IPS-NIHi7 (cell line): ENCODE data around the gene PRDX5.
"Not testable (repeated sequence)": the region's sequence is repeated elsewhere in the genome, so short reads cannot be mapped to it uniquely, and the experiment has no call there.

Experiments used
- DNase-seq: peaks from one replicate; pipeline ENCODE4 v3.0.0; 2012; ENCODE audit warnings: mixed read lengths; ENCODE audit errors: extremely low spot score

The PRDX5 gene

GRCh38 chr11:64305691-64306562 is 12.0 kb upstream of the PRDX5 start:
- peak; percentile 42 for DNase-seq

GRCh38 chr11:64306563-64306875 is 11.4 kb upstream of the PRDX5 start:
- DNase-seq: no peak

- DNase-seq: no peak
Observed at GRCh38 chr11:64306876-64307622, 10.9 kb upstream of the PRDX5 start.

- DNase-seq: not testable (repeated sequence)
Observed at GRCh38 chr11:64307795-64308194, 10.1 kb upstream of the PRDX5 start.

DNA sequence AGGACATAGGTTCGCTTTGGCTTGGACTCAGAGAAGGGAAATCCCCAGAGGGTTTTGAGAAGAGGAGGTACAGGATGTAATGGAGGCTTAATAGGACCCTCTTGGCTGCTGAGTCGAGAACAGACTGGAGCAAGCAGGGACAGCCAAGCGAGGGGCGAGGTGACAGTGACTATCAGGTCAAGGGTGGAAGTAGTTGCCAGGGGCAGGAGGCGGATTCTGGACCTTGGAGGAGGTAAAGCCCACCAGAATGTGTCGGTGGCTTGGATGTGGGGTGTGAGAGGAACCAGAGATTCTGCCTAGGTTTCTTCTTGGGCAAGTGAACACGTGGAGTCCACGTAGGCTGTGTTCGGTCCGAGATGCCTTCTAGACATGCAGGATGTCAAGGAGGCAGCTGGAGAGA is 5.0 kb upstream of the PRDX5 start:
- no peak for DNase-seq

DNA sequence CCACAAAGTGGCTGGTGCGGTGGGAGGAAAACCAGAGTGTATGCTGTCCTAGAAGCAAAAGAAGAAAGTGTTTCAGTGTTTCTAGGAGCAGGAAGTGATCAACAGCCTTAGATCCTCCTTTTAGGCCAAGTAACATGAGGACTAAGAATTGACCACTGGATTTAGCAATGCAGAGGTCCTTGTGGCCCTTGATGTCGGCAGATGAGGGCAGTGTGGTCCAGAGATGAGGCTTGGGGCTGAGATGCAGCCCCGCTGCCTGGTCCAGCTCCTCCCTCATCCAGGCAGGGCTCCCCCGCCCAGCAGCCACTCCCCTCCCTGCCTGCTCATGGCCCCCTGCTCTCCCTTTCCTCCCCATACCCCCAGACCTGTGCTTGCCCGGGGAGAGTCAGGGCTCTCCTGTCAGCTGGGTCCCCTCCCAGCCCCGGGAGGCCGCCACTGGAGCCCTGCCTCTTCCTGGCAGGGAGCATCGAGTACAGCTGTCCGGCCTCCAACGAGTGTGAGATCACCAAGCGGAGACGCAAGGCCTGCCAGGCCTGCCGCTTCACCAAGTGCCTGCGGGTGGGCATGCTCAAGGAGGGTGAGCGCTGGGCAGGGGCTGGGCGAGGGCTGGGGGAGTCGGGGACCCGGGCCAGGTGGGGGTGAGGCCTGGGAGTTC is 4.3 kb upstream of the PRDX5 start:
- no peak for DNase-seq

DNA sequence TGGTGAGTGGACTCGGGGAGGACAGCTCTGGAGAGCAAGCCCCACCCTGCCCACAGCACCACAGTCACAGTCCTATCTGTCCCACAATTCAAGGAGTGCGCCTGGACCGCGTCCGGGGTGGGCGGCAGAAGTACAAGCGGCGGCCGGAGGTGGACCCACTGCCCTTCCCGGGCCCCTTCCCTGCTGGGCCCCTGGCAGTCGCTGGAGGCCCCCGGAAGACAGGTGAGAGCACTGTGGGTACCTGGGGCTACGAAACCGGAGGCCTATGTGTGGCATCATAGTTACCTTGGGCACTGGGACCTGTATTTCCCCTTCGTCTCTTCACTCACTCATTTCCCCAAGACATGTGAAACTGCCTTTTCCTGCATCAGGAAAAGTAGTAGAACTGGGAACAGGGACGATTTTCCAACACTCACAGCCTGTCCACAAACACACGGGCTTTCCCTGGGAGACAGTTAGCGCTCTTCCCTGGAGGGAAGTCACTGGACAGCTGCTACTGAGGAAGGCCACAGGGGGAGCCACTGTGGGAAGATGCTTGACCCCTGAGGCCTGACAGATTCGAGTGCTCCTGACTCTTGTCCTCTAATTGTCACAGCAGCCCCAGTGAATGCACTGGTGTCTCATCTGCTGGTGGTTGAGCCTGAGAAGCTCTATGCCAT is 3.6 kb upstream of the PRDX5 start:
- no peak for DNase-seq

GRCh38 chr11:64314805-64315561 is 2.9 kb upstream of the PRDX5 start:
- DNase-seq: no peak

DNA sequence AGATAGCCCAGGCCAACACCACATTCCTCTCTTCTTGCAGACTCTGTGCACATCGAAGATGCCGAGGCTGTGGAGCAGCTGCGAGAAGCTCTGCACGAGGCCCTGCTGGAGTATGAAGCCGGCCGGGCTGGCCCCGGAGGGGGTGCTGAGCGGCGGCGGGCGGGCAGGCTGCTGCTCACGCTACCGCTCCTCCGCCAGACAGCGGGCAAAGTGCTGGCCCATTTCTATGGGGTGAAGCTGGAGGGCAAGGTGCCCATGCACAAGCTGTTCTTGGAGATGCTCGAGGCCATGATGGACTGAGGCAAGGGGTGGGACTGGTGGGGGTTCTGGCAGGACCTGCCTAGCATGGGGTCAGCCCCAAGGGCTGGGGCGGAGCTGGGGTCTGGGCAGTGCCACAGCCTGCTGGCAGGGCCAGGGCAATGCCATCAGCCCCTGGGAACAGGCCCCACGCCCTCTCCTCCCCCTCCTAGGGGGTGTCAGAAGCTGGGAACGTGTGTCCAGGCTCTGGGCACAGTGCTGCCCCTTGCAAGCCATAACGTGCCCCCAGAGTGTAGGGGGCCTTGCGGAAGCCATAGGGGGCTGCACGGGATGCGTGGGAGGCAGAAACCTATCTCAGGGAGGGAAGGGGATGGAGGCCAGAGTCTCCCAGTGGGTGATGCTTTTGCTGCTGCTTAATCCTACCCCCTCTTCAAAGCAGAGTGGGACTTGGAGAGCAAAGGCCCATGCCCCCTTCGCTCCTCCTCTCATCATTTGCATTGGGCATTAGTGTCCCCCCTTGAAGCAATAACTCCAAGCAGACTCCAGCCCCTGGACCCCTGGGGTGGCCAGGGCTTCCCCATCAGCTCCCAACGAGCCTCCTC is 2.0 kb upstream of the PRDX5 start:
- not testable (repeated sequence) for DNase-seq

GRCh38 chr11:64316672-64317324 is 1.1 kb upstream of the PRDX5 start:
- no peak for DNase-seq

DNA sequence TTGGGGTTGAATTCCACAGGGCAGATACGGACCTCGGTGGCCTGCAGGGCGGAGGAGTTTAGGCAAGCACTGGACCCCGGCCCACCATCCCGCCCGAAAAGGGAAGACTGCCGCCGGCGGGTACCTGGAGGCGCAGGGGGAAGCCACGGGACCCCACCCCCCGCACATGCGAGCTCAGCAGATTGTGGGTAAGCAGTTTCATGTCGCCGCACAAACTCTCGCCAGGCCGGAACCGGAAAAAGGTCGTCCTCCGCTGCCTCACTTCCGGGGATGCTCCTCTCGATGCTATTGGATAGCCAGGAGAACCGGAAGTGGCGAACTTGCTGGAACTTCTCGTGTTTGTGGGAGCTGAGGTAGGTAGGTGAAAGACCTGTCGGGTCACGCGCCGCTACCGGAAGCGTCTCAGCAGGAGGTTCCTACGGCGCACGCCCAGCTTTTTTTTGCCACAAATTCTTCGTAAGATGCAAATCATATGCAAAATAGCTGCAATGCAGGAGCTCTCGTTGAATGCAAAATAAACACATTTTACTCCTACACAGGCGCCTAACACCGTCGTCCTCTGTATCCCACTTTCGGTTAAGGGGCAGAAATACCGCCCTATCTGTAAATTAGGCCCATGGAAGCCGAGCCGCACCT is 478 bp upstream of the PRDX5 start, which contains the start of gene TRMT112:
TSS of gene TRMT112 (minus strand) at position 235 of the 636 bp plus-strand sequence. CDS start at position 202, 33 bp downstream.
- DNase-seq: peak; percentile 88

GRCh38 chr11:64318766-64319761 is 1.1 kb downstream of the PRDX5 start:
- DNase-seq: no peak

GRCh38 chr11:64320556-64320955 is 2.6 kb downstream of the PRDX5 start:
- DNase-seq: no peak

DNA sequence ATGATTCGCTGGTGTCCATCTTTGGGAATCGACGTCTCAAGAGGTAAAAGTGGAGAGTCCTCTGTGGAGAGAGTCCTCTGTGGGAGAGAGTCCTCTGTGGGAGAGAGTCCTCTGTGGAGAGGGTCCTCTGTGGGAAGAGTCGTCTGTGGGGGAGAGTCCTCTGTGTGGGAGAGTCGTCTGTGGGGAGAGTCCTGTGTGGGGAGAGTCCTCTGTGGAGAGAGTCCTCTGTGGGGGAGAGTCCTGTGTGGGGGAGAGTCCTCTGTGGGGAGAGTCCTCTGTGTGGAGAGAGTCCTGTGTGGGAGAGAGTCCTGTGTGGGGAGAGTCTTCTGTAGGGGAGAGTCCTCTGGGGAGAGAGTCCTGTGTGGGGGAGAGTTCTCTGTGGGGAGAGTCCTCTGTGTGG is 3.1 kb downstream of the PRDX5 start:
- no peak for DNase-seq

DNA sequence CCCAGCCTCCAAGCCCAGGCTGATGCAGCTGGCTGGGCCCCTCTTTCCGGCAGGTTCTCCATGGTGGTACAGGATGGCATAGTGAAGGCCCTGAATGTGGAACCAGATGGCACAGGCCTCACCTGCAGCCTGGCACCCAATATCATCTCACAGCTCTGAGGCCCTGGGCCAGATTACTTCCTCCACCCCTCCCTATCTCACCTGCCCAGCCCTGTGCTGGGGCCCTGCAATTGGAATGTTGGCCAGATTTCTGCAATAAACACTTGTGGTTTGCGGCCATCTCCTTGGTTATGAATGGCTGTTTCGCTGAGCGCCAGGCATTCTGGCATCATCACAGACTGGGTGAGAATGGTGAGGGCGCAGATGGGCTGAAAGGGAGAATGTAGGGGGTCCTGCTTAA is 3.6 kb downstream of the PRDX5 start:
- no peak for DNase-seq

- no peak for DNase-seq
Observed at GRCh38 chr11:64322925-64323260, 5.0 kb downstream of the PRDX5 start.

DNA sequence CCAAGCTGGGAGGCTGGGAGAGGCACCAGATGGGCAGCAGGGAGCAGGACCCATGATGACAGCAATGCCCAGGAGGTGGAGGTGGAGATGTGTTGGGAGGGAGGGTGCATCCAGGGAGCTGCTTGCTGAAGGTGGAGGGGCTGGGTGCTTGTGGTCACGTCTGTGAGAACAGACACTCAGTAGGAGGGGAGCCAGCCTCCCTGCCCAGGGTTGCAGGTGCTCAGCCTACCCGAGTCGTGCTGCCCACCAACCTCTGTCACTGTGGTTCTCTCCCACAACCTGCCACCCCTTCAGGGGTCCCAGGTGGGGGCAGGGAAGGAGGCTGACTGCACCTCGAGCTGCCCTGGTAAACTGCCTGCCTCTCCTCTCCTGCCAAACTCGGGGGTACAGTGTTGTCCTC is 5.5 kb downstream of the PRDX5 start:
- no peak for DNase-seq

DNA sequence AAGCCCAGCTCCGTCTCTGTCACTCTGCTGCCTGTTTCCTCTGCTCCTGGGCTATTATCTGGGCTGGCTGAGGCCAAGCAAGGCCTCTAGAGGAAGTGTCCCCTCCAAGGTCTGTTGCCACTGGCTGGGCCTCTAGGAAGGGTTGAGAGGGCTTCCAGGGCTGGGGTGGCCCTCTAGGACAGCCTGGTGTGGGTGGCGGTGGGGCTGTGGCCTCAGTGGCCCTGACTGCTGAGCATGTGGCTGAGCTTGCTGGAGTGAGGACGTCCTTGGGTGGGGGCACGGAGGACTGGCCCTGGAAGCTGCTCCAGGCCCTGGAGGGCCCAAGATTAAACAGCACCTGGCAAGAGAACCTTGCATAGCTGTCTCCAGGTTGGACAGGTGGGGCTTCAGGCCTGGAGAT is 6.1 kb downstream of the PRDX5 start:
- DNase-seq: not testable (repeated sequence)
